ENCODE measurements around the gene SOX15.

Gene SOX15

DNA sequence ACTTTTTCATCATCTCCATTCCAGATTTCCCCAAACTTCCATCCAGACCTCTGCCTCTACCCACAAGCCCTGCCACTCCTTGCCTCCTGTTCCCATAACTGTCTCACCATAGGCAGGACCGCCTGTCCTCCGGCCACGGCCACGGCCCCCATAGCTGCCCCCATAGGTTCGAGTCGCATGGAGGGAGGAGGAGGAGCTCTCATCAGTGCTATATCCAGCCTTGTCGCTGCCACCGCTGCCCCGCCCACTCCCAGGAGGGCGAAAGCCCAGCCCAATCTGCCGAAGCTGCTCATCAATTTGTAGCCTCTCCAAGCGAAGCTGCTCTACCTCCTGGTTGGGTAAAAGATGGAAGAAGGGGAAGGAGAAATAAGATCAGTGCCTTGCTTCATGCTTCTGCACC is 3.4 kb upstream of the SOX15 start:
- peaks cover 9% of the 10 kb centered on the region for H3K4me1 Mint-ChIP-seq
- no peak overlapping the region for H3K27ac Mint-ChIP-seq
- H3K4me3 Mint-ChIP-seq: no peak overlapping the region
- TF ChIP-seq, protein P1, sequence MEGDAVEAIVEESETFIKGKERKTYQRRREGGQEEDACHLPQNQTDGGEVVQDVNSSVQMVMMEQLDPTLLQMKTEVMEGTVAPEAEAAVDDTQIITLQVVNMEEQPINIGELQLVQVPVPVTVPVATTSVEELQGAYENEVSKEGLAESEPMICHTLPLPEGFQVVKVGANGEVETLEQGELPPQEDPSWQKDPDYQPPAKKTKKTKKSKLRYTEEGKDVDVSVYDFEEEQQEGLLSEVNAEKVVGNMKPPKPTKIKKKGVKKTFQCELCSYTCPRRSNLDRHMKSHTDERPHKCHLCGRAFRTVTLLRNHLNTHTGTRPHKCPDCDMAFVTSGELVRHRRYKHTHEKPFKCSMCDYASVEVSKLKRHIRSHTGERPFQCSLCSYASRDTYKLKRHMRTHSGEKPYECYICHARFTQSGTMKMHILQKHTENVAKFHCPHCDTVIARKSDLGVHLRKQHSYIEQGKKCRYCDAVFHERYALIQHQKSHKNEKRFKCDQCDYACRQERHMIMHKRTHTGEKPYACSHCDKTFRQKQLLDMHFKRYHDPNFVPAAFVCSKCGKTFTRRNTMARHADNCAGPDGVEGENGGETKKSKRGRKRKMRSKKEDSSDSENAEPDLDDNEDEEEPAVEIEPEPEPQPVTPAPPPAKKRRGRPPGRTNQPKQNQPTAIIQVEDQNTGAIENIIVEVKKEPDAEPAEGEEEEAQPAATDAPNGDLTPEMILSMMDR (IDR thresholded peaks at IDR 0.05; ENCODE audit: unreplicated experiment in 3 of 3): no peak
- peaks cover 66% of the 10 kb centered on the region for H3K36me3 Mint-ChIP-seq (ENCODE audit: low read depth)
- no peaks in the 10 kb centered on the region for H3K27me3 Mint-ChIP-seq (ENCODE audit: low read depth)
- no peaks in the 10 kb centered on the region for H3K9me3 Mint-ChIP-seq

DNA sequence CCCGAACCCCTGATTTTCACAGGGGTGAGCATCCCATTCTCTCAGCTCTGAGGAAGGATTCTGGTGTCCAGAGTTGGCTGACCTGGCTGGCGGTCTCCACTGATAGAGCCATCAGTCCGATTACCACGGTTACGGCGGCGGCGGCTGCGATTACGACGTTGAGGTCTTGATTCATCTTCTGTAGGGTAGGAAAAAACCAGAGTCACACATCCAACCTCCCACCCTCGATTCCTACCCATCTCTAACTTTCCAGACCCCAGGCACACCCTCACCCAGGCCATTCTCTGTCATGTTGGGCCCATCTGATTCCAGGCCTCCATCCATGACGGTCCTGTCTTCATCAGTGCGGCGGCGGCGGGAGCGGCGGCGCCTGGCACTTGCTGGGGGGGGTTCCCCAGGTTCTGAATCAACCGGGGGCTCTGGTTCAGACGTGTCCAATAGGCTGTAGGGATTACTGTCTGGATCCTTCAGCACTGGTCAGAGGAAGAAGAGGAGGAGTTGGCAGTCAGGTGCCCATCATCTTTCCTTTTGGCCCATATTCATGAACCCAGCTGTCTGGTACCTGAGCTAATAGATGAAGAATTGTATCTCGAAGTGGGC is 2.6 kb upstream of the SOX15 start:
- no peaks in the 10 kb centered on the region for H3K9me3 Mint-ChIP-seq

DNA sequence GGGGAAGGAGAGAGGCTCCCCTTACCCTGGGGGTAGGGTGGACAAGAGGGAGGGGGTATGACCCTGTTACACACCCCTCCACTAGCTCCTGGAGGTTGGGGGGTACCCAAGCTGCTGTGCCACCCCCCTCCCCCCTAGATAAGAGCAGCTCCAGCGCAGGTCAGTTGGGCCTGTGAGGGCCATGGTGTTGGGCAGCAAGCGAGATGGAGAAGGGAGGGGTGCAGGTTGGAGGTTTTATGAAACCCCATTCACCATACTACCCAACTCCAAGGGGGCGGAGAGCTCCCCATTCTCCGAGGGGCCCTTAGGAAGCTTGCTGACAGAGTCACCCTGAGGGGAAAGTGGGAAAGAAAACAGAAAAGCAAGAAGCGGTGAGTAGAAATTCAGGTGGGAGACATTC is 1.7 kb upstream of the SOX15 start:
- no peak overlapping the region for H3K27ac Mint-ChIP-seq
- H3K36me3 Mint-ChIP-seq (ENCODE audit: low read depth): peaks cover 67% of the 10 kb centered on the region
- no peaks in the 10 kb centered on the region for H3K9me3 Mint-ChIP-seq
- H3K27me3 Mint-ChIP-seq (ENCODE audit: low read depth): no peaks in the 10 kb centered on the region
- H3K4me1 Mint-ChIP-seq: peaks cover 19% of the 10 kb centered on the region
- TF ChIP-seq, protein P1 (IDR thresholded peaks at IDR 0.05; ENCODE audit: unreplicated experiment in 3 of 3): no peak
- H3K4me3 Mint-ChIP-seq: no peak overlapping the region

More for the DNA sequence above, 2.6 kb upstream of the SOX15 start:
- H3K4me1 Mint-ChIP-seq: peaks cover 13% of the 10 kb centered on the region
- peaks cover 67% of the 10 kb centered on the region for H3K36me3 Mint-ChIP-seq (ENCODE audit: low read depth)
- no peak overlapping the region for H3K27ac Mint-ChIP-seq
- TF ChIP-seq, protein P1 (IDR thresholded peaks at IDR 0.05; ENCODE audit: unreplicated experiment in 3 of 3): no peak
- H3K27me3 Mint-ChIP-seq (ENCODE audit: low read depth): no peaks in the 10 kb centered on the region
- no peak overlapping the region for H3K4me3 Mint-ChIP-seq

DNA sequence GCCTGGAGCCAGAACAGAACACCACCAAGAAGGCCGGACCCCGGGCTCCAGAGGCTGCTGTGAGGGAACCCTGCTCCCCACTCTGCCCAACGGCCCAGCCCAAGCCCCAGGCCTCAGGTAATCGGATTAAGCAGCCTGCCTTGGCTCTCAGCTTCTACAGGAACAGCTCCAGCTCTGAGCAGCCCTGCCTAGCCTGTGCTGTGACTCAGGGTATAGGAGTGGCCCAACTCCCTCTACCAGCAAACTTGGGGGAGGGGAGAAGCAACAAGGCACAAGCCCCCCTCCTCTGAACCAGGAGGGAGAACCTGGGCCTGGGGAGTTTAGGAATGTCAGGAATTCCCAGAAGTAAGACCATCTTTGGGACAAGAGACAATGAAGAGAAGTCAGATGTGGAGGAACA is 849 bp upstream of the SOX15 start:
- Mint-ChIP-seq H3K27me3 (ENCODE audit: low read depth) (no peaks in the 10 kb centered on the region), H3K4me1 (peaks cover 19% of the 10 kb centered on the region), H3K36me3 (ENCODE audit: low read depth) (peaks cover 64% of the 10 kb centered on the region), H3K9me3 (no peaks in the 10 kb centered on the region), H3K27ac (peak overlapping the region; percentile 36 to 65 (median 54)), H3K4me3 (peak overlapping the region in 2 of 3 experiments; percentile 31 to 34)
- TF ChIP-seq, protein P1 (IDR thresholded peaks at IDR 0.05; ENCODE audit: unreplicated experiment in 3 of 3): no peak

DNA sequence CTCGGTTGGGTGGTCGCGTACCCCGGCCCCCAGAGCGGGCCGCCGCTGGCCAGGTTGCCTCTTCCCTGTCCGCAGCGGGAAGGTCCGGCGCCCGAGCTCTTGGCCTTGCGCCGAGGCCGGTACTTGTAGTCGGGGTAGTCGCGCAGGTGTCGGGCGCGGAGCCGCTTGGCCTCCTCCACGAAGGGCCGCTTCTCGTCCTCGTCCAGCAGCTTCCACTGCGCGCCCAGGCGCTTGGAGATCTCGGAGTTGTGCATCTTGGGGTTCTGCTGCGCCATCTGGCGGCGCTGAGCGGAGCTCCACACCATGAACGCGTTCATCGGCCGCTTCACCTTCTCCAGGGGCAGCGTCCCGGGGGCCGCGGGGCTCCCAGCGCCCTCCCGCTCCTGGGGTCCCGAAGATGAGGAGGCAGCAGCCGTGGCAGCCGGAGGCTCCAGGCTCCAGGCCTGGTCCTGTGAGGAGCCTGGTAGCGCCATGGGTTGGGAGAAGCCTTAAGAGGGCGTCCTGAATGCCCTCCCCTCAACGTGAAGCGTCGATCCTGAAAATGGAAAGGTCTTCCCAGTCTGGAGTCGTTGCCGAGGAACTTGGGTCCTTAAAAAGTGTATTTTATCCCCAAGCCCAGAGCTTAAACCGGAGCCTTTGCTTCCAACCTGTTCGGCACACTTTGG is 558 bp downstream of the SOX15 start:
- H3K27me3 Mint-ChIP-seq (ENCODE audit: low read depth): no peaks in the 10 kb centered on the region
- peaks cover 57% of the 10 kb centered on the region for H3K36me3 Mint-ChIP-seq (ENCODE audit: low read depth)
- no peak overlapping the region for H3K27ac Mint-ChIP-seq
- TF ChIP-seq, protein P1 (IDR thresholded peaks at IDR 0.05; ENCODE audit: unreplicated experiment in 3 of 3): peak; percentile 77 to 82 (median 78)
- H3K4me1 Mint-ChIP-seq: peaks cover 28% of the 10 kb centered on the region
- H3K9me3 Mint-ChIP-seq: no peaks in the 10 kb centered on the region
- H3K4me3 Mint-ChIP-seq: peak overlapping the region in 2 of 3 experiments; percentile 60 to 66
